GM19043 (cell line): ENCODE results near the gene SEPTIN5.
"Not testable (repeated sequence)": the region's sequence is repeated elsewhere in the genome, so short reads cannot be mapped to it uniquely, and the experiment has no call there.

ENCODE experiments used
- ATAC-seq: cut with Tn5 transposase; IDR thresholded peaks from one replicate; pipeline ENCODE4 v1.9.1; 2021; ENCODE audit warnings: low read depth; ENCODE audit not compliant: unreplicated experiment

SEPTIN5 gene

DNA sequence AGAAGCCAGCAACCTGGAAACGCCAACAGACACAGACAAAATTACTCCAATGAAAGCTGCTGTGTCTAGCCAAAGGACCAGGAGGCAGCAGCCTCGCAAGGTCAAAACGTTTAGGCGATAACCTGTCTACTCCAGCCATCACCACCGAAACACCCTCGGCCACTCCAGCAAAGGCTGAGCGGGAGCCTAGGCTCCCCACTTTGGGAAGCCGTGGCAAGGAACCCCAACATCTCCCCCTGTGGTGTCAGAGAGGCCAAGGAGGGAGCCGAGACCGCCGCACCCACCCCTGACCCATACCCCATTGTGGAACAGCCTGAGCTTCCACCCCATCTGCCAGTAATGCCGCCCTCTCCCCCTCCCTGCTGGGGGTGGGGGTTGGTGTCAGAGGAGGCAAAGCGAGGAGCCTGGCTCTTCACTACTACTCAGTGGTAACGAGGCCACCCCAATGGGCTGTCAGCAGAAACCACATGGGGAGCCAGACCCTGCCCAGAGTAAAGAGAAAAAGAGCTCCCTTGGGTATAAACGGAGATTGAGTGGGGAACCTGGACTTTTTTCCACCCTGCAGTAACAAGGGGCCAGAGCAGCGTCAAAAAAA lies 33.9 kb upstream of the SEPTIN5 start:
- no peak for ATAC-seq

DNA sequence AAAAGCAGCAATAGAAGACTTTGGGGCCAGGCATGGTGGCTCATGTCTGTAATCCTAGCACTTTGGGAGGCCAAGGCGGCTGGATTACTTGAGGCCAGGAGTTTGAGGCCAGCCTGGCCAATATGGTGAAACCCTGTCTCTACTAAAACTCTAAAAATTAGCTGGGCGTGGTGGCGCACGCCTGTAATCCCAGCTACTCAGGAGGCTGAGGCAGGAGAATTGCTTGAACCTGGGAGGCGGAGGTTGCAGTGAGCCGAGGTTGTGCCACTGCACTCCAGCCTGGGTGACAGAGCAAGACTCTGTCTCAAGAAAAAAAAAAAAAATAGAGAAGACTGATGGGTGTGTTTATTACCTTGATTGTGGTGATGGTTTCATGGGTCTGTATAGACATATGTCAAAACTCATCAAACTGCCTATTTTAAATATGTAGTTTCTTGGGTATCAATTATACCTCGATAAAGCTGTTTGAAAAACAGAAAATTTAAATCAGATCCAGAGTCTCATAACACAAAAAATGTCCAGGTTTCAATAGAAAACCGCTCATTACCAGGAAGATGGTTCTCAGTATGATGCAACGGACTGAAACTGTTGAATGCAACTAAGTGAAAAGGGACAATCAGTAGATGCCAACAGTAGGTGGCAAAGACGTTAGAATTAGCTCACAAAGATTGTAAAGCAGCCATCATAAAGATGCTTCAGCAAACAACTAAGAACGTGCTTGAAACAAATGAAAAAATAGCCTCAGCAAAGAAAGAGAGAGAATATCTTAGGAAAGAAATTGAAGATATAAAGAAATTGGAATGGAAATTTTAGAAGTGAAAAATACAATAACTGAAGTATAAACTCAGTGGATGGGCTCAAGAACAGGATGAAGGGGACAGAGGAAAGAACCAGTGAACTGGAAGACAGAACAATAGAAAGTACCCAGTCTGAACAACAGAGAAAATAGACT lies 33.1 kb upstream of the SEPTIN5 start:
- ATAC-seq = no peak

DNA sequence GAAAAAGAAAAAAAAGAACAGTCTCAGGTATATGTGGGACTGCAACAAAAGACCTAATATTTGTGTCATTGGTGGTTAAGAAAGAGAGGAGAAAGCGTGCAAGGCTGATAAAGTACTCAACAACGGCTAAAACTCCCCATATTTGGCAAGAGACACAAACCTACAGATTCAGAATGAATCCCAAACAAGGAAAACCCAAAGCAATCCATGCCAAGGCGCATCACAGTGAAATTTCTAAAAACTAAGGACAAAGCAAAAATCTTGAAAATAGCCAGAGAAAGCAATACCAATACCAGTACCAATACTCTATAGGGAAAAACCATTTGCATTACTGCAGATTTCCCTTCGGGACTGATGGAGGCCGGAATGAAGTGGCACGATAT lies 32.4 kb upstream of the SEPTIN5 start:
- ATAC-seq = no peak

DNA sequence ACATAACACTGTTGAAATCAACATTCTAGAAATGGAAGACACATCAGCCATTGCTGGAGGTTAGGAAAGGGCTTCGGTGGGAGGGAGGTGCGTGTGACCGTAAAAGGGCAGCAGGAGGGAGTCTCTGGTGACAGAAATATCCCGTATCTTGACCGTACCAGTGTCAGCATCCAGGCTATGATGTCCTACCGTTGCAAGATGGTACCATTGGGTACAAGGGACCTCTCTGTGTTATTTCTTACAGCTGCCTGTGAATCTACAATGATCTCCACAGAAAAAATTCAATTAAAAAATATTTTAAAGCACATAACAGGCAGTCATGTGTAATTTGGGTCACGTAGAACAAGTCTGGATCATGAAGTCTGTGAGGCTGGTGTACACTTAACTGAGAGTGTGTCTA lies 27.4 kb upstream of the SEPTIN5 start:
- no peak for ATAC-seq

DNA sequence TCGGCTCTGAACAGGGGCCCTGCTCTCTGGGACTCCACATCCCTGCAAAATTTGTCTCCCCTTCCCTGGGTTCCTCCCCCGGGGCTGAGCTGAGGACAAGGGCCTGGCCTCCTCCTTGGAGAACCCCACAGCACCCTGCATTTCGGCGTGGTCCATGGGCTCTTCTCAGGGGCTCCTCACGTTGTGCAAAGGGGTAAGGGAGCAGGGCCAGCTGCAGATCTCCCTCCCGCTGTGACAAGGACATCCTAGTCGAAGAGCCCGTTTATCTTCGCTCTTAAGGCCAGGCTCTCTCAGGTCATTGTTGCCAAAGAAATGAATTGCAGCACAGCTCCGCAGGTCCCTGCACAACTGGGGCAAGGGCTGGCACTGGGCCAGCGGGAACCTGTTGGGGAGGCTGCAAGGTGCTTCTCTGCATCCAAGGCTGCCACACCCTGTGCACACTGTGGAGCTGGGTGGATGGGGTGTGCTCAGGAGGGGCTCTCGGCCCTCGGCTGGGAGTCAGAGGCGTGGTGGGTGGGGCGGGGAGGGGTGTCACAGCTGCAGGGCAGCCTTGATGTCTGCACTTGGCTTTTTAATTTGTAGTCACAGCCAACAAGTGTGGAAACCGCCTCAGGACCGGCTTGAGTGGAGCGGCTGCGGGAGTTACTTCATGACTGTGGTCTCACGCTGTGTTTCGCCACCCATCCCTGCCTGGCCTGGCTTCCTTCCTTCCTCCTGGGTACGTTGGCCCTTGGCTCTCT lies 26.6 kb upstream of the SEPTIN5 start:
- no peak for ATAC-seq

DNA sequence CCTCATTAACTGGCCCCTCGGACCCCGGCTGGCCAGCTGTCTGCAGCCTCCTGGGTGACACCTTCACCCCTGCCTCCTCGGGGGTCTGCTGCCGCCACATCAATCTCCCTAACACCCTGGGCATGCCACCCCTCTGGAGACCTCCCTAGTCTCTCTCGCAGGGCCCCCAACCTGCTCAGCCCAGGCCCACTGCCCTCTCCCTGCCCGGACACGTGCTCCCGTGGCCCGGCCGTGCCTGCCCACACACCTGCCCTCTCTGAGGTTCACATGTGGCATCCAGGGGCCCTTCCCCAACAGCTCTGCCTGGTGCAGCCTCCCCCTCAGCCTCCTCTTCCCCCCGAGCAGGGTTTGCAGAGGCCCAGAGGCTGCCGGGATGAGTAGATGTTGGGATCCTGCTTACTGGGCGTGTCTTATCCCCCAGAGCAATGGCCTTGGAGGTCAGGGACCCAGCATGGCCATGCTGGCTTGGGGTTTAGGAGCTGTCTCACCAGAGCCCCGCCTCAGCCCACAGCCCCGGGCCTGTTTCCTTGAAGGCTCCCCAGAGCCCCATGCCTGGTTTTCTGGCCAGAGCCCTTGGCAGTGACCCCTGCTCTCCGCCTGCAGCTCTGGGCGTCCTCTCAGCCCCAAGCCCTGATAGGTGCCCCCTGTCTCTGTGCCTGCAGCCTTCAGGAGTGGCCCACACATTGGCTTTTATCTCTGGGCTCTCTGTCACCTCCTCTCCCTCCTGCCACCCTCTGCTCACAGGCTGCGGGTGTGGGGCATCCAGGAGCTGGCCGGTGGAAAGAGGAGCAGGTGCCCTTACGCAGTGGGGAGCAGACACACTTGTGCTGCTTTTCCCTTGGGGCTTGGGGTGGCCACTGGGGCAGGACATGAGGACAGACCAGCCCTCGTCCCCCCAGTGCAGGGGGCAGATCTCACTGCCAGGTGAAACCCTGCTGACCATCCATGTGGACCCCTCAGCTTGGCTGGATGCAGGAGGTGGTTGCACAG lies 25.7 kb upstream of the SEPTIN5 start:
- ATAC-seq = no peak

DNA sequence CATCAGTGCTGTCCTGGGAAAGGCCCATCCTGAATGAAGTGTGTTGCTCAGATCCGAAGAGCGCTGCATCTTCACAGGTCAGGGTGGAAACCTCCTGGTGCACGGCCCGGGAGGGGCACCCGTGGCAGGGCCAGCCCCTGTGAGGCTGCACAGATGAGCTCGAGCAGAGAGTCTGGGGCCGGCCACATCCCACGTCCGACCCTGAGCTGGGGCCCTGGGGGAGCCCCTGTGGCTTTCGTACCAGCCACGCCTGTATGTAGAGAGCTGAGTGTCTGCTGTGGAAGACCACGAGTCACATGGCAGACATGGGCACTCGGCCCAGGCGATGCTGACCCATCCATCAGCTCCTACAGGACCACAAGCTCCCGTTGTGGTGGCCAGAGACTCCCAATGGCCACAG lies 24.9 kb upstream of the SEPTIN5 start:
- ATAC-seq = no peak

DNA sequence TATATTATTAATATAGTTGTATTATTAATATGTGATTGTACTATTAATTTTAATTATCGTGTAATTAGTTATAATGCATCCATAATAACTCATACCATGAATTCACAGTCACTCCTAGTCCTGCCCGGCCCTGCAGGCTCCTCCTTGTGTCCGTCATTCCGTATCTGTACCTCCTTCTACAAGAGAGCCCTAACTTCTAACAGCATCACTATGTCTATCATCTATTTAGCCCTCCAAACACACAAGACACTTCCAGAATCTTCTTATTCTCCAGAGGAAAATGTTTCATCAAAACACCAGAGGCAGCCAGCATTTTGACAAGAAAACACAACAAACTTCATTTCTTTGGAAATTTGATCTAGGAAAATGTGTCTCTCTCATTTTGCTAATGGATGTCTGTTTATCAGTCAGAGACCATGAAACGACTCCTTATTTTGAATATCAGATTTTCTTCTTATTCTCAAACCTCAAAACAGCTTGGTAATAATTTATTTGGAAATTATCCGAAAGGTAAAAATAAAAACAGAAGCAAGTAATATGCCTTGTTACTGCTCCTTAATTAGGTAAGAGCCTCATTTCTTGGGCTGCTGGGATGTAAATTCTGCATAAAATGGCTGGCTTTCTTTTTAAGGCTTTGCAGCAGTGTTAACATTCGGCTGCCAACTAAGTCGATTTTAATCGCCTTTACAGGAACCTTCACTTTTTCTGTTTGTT lies 23.1 kb upstream of the SEPTIN5 start:
- ATAC-seq = no peak

DNA sequence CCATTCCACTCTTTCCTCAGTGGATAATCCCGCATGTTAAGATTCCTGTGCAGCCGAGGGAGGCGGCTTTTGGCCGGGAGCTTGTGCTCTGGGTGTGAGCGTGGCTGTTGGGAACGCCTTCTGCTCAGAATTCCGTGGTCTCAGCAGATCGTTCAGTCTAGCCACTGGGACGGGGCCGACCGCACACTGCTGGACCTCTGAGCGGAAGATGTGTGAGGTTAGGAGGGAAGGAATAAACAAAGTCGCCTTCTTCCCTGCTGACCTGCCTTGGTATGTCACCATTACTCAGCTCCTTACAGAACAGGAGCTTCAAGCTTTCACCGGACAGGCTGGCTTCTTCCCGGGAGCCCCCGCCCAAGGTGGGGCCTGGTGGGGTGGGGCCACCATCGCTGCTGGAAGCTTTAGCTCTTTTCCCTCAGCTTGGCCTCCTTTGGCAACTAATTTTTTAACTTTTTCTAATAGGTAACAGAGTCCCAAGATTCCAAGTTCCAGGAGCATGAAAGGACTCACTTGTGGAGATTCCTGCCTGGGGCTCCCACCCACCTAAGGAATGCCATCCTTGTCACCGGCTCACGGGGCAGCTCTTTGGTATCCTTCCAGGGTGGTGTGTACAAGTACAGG lies 22.5 kb upstream of the SEPTIN5 start:
- ATAC-seq = no peak

DNA sequence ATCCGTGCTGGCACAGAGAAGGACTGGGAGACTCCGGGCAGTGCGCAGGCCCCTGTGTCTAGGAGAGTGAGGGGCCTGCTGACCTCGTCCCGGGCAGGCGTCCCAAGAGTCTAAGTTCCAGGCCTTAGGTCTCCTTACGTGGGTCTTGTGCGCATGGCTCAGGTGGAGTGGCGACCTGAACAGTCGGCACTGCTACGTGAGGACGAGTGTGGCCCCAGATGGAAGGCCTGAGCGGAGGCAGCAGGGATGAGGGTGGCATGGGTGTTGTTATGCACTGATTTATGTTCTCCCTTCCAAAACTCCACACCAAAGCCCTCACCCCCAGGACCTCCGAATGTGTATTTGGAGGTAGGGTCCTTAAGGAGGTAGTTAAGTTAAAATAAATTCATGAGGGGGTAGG lies 20.7 kb upstream of the SEPTIN5 start:
- ATAC-seq = no peak

DNA sequence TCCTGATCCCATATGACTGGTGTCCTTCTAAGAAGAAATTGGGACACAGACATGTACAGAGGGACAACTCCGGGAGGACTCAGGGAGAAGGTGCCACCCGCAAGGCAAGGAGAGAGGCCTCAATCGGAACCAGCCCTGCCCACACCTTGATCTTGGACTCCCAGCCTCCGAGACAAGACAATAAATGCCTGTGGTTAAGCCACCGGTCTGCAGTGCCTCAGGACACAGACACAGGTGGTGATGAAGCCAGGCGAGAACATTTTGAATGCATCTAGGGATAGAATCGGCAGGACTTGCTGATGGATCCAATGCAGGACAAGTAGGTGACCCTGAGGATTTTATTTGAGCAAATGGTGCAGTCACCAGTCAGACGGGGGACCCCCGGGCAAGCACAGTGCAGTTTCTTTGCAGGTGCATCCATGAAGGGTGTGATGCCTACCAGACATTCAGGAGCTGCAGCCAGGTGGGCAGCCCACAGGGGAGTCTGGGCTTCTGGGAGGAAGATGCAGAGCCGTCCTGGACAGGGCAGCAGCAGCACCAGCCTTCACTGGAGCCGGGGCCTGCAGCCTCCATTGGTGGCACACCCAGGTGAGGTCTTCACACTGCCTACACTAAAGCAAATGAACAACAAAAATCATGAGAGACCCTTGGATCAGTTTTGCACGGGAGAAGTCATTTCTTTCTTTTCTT lies 20.2 kb upstream of the SEPTIN5 start:
- no peak for ATAC-seq

DNA sequence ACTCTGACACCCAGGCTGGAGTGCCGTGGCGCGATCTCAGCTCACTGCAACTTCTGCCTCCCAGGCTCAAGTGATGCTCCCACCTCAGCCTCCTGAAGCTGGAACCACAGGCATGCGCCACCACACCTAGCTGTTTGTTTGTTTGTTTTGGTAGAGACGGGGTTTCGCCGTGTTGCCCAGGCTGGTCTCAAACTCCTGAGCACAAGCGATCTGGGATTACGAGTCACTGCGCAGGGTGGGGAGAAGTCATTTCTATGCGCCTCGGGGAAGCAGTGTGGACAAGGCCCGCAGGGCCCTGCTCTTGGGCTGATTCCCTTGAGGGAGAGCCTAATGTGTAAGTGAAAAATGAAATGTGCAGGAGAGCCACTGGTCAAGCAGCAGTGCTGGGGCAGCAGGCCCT lies 19.6 kb upstream of the SEPTIN5 start:
- no peak for ATAC-seq

DNA sequence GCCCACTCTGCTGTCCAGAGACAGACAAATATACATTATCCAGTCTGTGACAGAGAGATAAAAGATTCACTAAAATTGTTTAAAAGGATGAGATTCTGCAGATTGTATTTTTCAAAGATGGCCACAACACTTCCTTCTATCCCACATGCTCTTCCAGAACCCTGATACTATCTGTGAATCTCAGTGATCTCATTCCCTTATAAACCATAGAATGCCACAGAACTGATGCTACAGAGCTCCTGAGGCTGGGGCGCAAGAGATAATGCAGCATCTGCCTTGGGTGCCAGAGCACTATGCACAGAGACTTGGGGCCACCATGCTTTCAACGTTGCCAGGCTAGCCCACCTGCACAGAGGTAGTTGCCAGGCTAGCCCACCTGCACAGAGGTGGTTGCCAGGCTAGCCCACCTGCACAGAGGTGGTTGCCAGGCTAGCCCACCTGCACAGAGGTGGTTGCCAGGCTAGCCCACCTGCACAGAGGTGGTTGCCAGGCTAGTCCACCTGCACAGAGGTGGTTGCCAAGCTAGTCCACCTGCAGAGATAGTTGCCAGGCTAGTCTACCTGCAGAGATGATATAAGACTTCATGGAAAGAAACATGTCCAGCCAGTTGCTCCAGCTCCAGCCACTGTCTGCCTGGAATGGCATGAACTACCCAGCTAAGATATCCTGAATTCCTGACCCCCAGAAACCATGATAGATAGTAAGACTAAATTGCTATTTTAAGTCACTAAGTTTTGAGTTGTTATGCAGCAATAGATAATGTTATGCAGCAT lies 17.6 kb upstream of the SEPTIN5 start:
- ATAC-seq = no peak

DNA sequence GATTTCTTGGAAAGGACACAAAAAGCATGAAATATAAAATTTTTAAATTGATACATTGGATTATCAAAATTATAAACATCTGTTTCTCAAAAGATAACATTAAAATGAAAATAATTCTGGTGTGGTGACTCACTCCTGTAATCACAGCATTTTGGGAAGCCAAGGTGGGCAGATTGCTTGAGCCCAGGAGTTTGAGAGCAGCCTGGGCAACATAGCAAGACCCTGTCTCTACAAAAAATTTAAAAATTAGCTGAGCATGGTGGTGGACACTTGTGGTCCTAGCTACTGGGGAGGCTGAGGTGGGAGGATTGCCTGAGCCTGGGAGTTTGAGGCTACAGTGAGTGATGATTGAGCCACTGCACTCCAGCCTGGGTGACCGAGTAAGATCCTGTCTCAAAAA lies 16.4 kb upstream of the SEPTIN5 start:
- ATAC-seq = not testable (repeated sequence)

DNA sequence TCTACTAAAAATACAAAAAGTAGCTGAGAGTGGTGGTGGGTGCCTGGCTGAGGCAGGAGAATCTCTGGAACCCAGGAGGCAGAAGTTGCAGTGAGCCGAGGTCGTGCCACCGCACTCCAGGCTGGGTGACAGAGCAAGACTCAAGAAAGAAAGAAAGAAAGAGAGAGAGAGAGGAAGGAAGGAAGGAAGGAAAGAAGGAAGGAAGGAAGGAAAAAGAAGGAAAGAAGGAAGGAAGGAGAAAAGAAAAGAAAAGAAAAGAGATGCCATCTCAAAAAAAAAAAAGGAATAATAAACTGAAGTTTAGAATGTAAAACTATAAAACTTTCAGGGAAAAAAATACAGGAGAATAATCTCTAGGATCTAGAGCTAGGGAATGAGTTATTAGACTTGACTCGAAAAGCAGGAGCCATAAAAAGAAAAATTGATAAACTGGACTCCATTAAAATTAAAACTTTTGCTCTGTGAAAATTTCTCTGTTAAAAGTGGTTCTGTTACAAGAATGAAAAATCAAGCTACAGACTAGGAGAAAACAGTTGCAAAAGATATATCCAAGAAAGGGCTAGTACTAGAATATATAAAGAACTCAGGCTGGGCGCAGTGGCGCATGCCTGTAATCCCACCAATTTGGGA lies 13.4 kb upstream of the SEPTIN5 start:
- ATAC-seq = no peak

DNA sequence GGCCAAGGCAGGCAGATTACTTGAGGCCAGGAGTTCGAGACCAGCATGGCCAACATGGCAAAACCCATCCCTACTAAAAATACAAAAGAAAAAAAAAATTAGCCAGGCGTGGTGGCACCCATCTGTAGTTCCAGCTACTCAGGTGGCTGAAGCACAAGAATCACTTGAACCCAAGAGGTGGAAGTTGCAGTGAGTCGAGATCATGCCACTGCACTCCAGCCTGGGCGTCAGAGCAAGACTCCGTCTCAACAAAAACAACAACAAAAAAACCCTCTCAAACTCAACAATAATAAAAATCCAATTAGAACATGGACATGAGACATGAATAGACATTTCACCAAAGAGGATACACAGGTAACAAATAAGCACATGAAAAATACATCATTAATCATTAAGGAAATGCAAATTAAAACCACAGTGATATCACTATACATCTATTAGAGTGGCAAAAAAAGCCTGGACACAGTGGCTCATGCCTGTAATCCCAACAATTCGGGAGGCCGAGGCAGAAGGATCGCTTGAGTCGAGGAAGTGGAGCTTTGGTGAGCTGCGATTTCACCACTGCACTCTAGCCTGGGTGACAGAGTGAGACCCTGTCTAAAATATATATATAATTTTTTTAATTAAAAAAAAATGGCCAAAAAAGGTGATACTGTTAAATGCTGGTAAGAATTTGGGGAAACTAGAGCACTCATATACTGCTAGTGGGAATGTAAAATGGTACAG lies 12.7 kb upstream of the SEPTIN5 start:
- ATAC-seq = no peak

DNA sequence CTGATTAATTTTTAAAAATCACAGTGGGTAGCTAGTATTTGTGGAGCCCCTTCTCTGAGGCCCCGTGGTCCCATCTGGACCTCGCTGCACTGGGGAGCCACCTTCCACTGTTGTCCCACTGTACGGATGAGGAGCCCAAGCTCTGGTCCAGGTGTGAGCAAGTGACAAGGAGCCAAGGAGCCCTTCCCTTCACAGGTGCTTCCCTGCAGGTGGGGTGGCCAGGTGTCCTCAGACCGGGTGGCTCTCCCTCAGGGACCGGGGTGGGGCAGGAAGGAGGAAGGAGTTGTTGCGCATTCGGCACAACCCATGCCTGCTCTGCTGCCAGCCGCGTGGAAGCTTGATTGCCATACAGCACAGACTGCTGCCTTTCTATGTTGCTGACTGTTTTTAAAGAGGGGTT lies 10.4 kb upstream of the SEPTIN5 start:
- ATAC-seq = no peak
